Liver (tissue), 9 donors: ENCODE data around the gene DRAM2. TPM values are rescaled to one million over a fixed set of nuclear protein-coding genes. Genes with fewer than 3 reads are reported as not detected.

ENCODE experiments used
- DNase-seq: peaks from one replicate; pipeline ENCODE4 v3.0.0-alpha.2; 2017; ENCODE audit warnings: low spot score
- H3K27ac ChIP-seq, 2 donors: one replicate each; pipeline ENCODE4 v1.7.0; 2013; ENCODE audit warnings: inconsistent platforms in 2 of 2, low read length in 2 of 2, control low read depth in 1 of 2, low read depth in 1 of 2, mild to moderate bottlenecking in 1 of 2
- H3K27me3 ChIP-seq, 4 donors: one replicate each; pipeline versions ENCODE4 v1.6.1 to v1.7.0; 2013; ENCODE audit warnings: low read length in 3 of 4, inconsistent platforms in 1 of 4, mild to moderate bottlenecking in 1 of 4, moderate library complexity in 1 of 4; ENCODE audit not compliant: control insufficient read depth in 4 of 4, insufficient read depth in 4 of 4
- H3K36me3 ChIP-seq, 4 donors: one replicate each; pipeline versions ENCODE4 v1.6.1 to v1.7.0; 2013; ENCODE audit warnings: low read length in 3 of 4, mild to moderate bottlenecking in 3 of 4, low read depth in 1 of 4, moderate library complexity in 1 of 4; ENCODE audit not compliant: control insufficient read depth in 4 of 4, insufficient read depth in 3 of 4
- H3K4me1 ChIP-seq, 4 donors: one replicate each; pipeline versions ENCODE4 v1.6.1 to v1.7.0; 2013; ENCODE audit warnings: low read length in 3 of 4, mild to moderate bottlenecking in 3 of 4, moderate library complexity in 1 of 4; ENCODE audit not compliant: control insufficient read depth in 4 of 4, insufficient read depth in 4 of 4
- H3K4me3 ChIP-seq, 3 donors: one replicate each; pipeline versions ENCODE4 v1.6.1 to v1.7.0; 2013; ENCODE audit warnings: low read length in 3 of 3, control low read depth in 1 of 3, low read depth in 1 of 3, mild to moderate bottlenecking in 1 of 3
- H3K9ac ChIP-seq, 2 donors: one replicate each; pipeline ENCODE4 v1.7.0; 2013; ENCODE audit warnings: low read length in 2 of 2, mild to moderate bottlenecking in 2 of 2, moderate library complexity in 2 of 2, control low read depth in 1 of 2, low read depth in 1 of 2
- H3K9me3 ChIP-seq, 4 donors: one replicate each; pipeline versions ENCODE4 v1.6.1 to v1.7.0; 2013; ENCODE audit warnings: low read length in 3 of 4; ENCODE audit not compliant: control insufficient read depth in 4 of 4
- CTCF ChIP-seq: fragments of 150-350 bp; IDR thresholded peaks from 2 replicates; pipeline ENCODE4 v1.5.1; 2017; ENCODE audit warnings: improper control_type of control experiment, low read depth, low read length; ENCODE audit not compliant: missing input control
- EGR1 ChIP-seq, 2 donors: IDR thresholded peaks; 2 replicates each; pipeline ENCODE4 v1.6.1; 2016 to 2018; ENCODE audit warnings: antibody characterized with exemption in 2 of 2, low read depth in 2 of 2
- FOXA1 ChIP-seq: IDR thresholded peaks from 2 replicates; pipeline ENCODE4 v1.6.1; 2016; ENCODE audit warnings: antibody characterized with exemption
- FOXA2 ChIP-seq: IDR thresholded peaks from 2 replicates; pipeline ENCODE4 v1.6.1; 2016; ENCODE audit warnings: antibody characterized with exemption
- GABPA ChIP-seq, 2 donors: IDR thresholded peaks in 1 of 2; conservative IDR thresholded peaks in 1 of 2; 2 replicates each; pipeline ENCODE4 v1.6.1; 2016; ENCODE audit warnings: antibody characterized with exemption in 2 of 2, mild to moderate bottlenecking in 1 of 2, moderate library complexity in 1 of 2
- HNF4A ChIP-seq, 2 donors: conservative IDR thresholded peaks; 2 replicates each; pipeline ENCODE4 v1.6.1; 2016; ENCODE audit warnings: antibody characterized with exemption in 2 of 2, mild to moderate bottlenecking in 2 of 2
- HNF4G ChIP-seq: IDR thresholded peaks from 2 replicates; pipeline ENCODE4 v1.6.1; 2016; ENCODE audit warnings: antibody characterized with exemption
- JUND ChIP-seq, 2 donors: IDR thresholded peaks; 2 replicates each; pipeline ENCODE4 v1.6.1; 2016; ENCODE audit warnings: antibody characterized with exemption in 2 of 2
- NR2F2 ChIP-seq: IDR thresholded peaks from 2 replicates; pipeline ENCODE4 v1.6.1; 2016; ENCODE audit warnings: antibody characterized with exemption
- RAD21 ChIP-seq, 2 donors: IDR thresholded peaks; 2 replicates each; pipeline ENCODE4 v1.6.1; 2016; ENCODE audit warnings: antibody characterized with exemption in 2 of 2, mild to moderate bottlenecking in 2 of 2
- RXRA ChIP-seq, 2 donors: IDR thresholded peaks; 2 replicates each; pipeline ENCODE4 v1.6.1; 2017 to 2018; ENCODE audit warnings: antibody characterized with exemption in 2 of 2, mild to moderate bottlenecking in 1 of 2
- SP1 ChIP-seq: IDR thresholded peaks from 2 replicates; pipeline ENCODE4 v1.6.1; 2018; ENCODE audit warnings: antibody characterized with exemption, mild to moderate bottlenecking
- YY1 ChIP-seq: IDR thresholded peaks from 2 replicates; pipeline ENCODE4 v1.6.1; 2016; ENCODE audit warnings: antibody characterized with exemption, mild to moderate bottlenecking
- WGBS: extraction: QIAGEN DNeasy Blood & Tissue Kit; methylation state at CpG from one replicate; pipeline ENCODE4 v1.1.7; 2013; 5-methylcytosine and 5-hydroxymethylcytosine counted together
- polyA plus RNA-seq, 2 donors: library from polyadenylated mRNA; stranded (reverse) in 1 of 2; unstranded in 1 of 2; fragments of 200-250 nt in 1 of 2; fragments of >200 nt in 1 of 2; fragmentation: Nextera tagmentation in 1 of 2; extraction: Ambion mirVana in 1 of 2; gene quantifications; one replicate each; pipeline versions ENCODE4 v1.2.1 to v1.2.3, GENCODE V29; 2013 to 2015
- total RNA-seq, 2 donors: library from RNA; depleted of rRNA; stranded (reverse); fragments of >200 nt; gene quantifications; one replicate each; pipeline ENCODE4 v1.2.3, GENCODE V29; 2014
- TF ChIP-seq, protein P1 (sequence below): IDR thresholded peaks from 2 replicates; pipeline ENCODE4 v1.6.1; 2016; ENCODE audit warnings: antibody characterized with exemption
- TF ChIP-seq, protein P2 (sequence below): IDR thresholded peaks from 2 replicates; pipeline ENCODE4 v1.6.1; 2016; ENCODE audit warnings: antibody characterized with exemption
- TF ChIP-seq, protein P3 (sequence below): IDR thresholded peaks from 2 replicates; pipeline ENCODE4 v1.6.1; 2016; ENCODE audit warnings: antibody characterized with exemption, mild to moderate bottlenecking
- TF ChIP-seq, protein P4 (sequence below): IDR thresholded peaks from 2 replicates; pipeline ENCODE4 v1.6.1; 2016; ENCODE audit warnings: antibody characterized with exemption
- donor health status: healthy.
- donor health status: healthy.
- donor health status: healthy.
- donor health status: healthy.
- donor health status: healthy.

DRAM2 gene
- total and polyA plus RNA-seq, 4 donors, result 15.7 to 33.9 (median 19.8) TPM

- H3K36me3 ChIP-seq, result peaks cover 1 to 18% (median 9%) of the 10 kb centered on the region in 4 donors
- no peak overlapping the region for H3K27ac ChIP-seq
- TF ChIP-seq SP1 (peak; percentile 22), GABPA (IDR thresholded peaks at IDR 0.05 in 1 of 2, conservative IDR thresholded peaks at IDR 0.05 in 1 of 2) (no peak), JUND (IDR thresholded peaks at IDR 0.05) (no peak), FOXA1 (no peak), HNF4A (conservative IDR thresholded peaks at IDR 0.05) (peak; percentile 54 to 64), RXRA (IDR thresholded peaks at IDR 0.05) (no peak), FOXA2 (no peak), CTCF (no peak), YY1 (no peak), RAD21 (IDR thresholded peaks at IDR 0.05) (no peak)
- TF ChIP-seq, protein P1, sequence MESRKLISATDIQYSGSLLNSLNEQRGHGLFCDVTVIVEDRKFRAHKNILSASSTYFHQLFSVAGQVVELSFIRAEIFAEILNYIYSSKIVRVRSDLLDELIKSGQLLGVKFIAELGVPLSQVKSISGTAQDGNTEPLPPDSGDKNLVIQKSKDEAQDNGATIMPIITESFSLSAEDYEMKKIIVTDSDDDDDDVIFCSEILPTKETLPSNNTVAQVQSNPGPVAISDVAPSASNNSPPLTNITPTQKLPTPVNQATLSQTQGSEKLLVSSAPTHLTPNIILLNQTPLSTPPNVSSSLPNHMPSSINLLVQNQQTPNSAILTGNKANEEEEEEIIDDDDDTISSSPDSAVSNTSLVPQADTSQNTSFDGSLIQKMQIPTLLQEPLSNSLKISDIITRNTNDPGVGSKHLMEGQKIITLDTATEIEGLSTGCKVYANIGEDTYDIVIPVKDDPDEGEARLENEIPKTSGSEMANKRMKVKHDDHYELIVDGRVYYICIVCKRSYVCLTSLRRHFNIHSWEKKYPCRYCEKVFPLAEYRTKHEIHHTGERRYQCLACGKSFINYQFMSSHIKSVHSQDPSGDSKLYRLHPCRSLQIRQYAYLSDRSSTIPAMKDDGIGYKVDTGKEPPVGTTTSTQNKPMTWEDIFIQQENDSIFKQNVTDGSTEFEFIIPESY, result no peak
- TF ChIP-seq, protein P2, sequence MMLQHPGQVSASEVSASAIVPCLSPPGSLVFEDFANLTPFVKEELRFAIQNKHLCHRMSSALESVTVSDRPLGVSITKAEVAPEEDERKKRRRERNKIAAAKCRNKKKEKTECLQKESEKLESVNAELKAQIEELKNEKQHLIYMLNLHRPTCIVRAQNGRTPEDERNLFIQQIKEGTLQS, result no peak
- TF ChIP-seq, protein P3, sequence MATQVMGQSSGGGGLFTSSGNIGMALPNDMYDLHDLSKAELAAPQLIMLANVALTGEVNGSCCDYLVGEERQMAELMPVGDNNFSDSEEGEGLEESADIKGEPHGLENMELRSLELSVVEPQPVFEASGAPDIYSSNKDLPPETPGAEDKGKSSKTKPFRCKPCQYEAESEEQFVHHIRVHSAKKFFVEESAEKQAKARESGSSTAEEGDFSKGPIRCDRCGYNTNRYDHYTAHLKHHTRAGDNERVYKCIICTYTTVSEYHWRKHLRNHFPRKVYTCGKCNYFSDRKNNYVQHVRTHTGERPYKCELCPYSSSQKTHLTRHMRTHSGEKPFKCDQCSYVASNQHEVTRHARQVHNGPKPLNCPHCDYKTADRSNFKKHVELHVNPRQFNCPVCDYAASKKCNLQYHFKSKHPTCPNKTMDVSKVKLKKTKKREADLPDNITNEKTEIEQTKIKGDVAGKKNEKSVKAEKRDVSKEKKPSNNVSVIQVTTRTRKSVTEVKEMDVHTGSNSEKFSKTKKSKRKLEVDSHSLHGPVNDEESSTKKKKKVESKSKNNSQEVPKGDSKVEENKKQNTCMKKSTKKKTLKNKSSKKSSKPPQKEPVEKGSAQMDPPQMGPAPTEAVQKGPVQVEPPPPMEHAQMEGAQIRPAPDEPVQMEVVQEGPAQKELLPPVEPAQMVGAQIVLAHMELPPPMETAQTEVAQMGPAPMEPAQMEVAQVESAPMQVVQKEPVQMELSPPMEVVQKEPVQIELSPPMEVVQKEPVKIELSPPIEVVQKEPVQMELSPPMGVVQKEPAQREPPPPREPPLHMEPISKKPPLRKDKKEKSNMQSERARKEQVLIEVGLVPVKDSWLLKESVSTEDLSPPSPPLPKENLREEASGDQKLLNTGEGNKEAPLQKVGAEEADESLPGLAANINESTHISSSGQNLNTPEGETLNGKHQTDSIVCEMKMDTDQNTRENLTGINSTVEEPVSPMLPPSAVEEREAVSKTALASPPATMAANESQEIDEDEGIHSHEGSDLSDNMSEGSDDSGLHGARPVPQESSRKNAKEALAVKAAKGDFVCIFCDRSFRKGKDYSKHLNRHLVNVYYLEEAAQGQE, result no peak
- TF ChIP-seq, protein P4, sequence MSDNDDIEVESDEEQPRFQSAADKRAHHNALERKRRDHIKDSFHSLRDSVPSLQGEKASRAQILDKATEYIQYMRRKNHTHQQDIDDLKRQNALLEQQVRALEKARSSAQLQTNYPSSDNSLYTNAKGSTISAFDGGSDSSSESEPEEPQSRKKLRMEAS, result no peak
- H3K9me3 ChIP-seq, result no peaks in the 10 kb centered on the region
- no peaks in the 10 kb centered on the region for H3K27me3 ChIP-seq
- no peak overlapping the region for H3K4me3 ChIP-seq
- WGBS, result 64% methylated on average over 2 of the region's 2 CpGs
- H3K9ac ChIP-seq, result no peak overlapping the region
- DNase-seq, result no peak
- peaks cover 1 to 60% (median 54%) of the 10 kb centered on the region in 4 donors for H3K4me1 ChIP-seq
These were observed 5.6 kb upstream of the DRAM2 start for GRCh38 chr1:111145542-111145941.

- no peaks in the 10 kb centered on the region for H3K36me3 ChIP-seq
- WGBS, result 30% methylated on average over 5 of the region's 5 CpGs
- H3K4me1 ChIP-seq, result peaks cover 4 to 60% (median 51%) of the 10 kb centered on the region in 4 donors
- peak overlapping the region in 2 of 3 donors; percentile 6 to 36 for H3K4me3 ChIP-seq
- peak overlapping the region; percentile 41 to 99 for H3K27ac ChIP-seq
- peak overlapping the region; percentile 27 to 54 for H3K9ac ChIP-seq
- H3K27me3 ChIP-seq, result no peaks in the 10 kb centered on the region
- DNase-seq, result no peak
- H3K9me3 ChIP-seq, result no peaks in the 10 kb centered on the region
- TF ChIP-seq SP1 (peak; percentile 70), RXRA (IDR thresholded peaks at IDR 0.05) (peak; percentile 42 to 62), EGR1 (IDR thresholded peaks at IDR 0.05; ENCODE audit: low read depth in 2 of 2) (no peak), FOXA2 (peak; percentile 40), JUND (IDR thresholded peaks at IDR 0.05) (peak in 1 of 2 donors; percentile 31), HNF4G (no peak), RAD21 (IDR thresholded peaks at IDR 0.05) (no peak), NR2F2 (no peak), YY1 (peak; percentile 9)
- TF ChIP-seq, protein P1, result no peak
- TF ChIP-seq, protein P3, result peak; percentile 41
These were observed 2.6 kb upstream of the DRAM2 start for GRCh38 chr1:111142356-111142975.
